ENCODE measurements around the gene GALNT5.

DNA sequence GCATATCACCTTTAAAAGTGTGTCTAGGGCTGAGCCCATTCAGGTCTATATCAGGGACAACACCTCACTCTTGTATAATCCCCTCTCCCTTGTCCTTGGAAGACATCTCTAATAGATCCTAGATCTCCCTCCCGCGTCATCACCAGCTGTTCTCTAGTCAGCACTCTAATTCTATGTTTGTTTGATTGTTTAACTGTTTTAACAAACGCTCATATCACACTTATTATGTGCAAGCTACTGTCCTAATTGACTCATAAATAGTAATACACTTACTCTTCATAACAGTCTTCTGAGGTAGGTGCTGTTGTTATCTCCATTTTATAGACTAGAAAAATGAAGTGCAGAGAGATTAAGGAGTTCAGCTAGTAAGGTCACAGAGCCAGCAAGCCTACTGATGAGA is 69.7 kb downstream of the GALNT5 start:
- no peak for TF ChIP-seq EZH2 (IDR thresholded peaks at IDR 0.05; ENCODE audit: low read length, missing control alignments)
- TF ChIP-seq, protein P1, sequence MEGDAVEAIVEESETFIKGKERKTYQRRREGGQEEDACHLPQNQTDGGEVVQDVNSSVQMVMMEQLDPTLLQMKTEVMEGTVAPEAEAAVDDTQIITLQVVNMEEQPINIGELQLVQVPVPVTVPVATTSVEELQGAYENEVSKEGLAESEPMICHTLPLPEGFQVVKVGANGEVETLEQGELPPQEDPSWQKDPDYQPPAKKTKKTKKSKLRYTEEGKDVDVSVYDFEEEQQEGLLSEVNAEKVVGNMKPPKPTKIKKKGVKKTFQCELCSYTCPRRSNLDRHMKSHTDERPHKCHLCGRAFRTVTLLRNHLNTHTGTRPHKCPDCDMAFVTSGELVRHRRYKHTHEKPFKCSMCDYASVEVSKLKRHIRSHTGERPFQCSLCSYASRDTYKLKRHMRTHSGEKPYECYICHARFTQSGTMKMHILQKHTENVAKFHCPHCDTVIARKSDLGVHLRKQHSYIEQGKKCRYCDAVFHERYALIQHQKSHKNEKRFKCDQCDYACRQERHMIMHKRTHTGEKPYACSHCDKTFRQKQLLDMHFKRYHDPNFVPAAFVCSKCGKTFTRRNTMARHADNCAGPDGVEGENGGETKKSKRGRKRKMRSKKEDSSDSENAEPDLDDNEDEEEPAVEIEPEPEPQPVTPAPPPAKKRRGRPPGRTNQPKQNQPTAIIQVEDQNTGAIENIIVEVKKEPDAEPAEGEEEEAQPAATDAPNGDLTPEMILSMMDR (conservative IDR thresholded peaks at IDR 0.05 in 1 of 2, IDR thresholded peaks at IDR 0.05 in 1 of 2; ENCODE audit: low read depth in 1 of 2, low read length in 2 of 2), result no peak
